MM.1S (cell line): Measurements from ENCODE around the gene TTC7B.

Source experiments
- DNase-seq: peaks from one replicate; pipeline ENCODE4 v3.0.0-alpha.2; 2015
- H2AFZ ChIP-seq: fragments of 300-600 bp; sonication (generic); 2 replicates; pipeline ENCODE4 v1.6.0; 2016; ENCODE audit warnings: antibody characterized with exemption, low read length
- H3F3A ChIP-seq: fragments of 300-600 bp; sonication (generic); 2 replicates; pipeline ENCODE4 v1.6.1; 2016; ENCODE audit warnings: mild to moderate bottlenecking, antibody characterized with exemption, low read length, moderate library complexity, mixed read lengths; ENCODE audit not compliant: insufficient read depth
- H3K27ac ChIP-seq: fragments of 300-600 bp; sonication (generic); 2 replicates; pipeline ENCODE4 v1.5.1; 2016; ENCODE audit warnings: mild to moderate bottlenecking, low read length
- H3K27me3 ChIP-seq: fragments of 300-600 bp; sonication (generic); replicated peaks from 2 replicates; pipeline ENCODE4 v1.6.0; 2016; ENCODE audit warnings: low read length; ENCODE audit not compliant: insufficient read depth
- H3K36me3 ChIP-seq: fragments of 300-600 bp; sonication (generic); replicated peaks from 2 replicates; pipeline ENCODE4 v1.6.1; 2016; ENCODE audit warnings: mild to moderate bottlenecking, low read length, mixed read lengths; ENCODE audit not compliant: insufficient read depth
- H3K4me1 ChIP-seq: fragments of 300-600 bp; sonication (generic); 2 replicates; pipeline ENCODE4 v1.6.1; 2016; ENCODE audit warnings: low read length, mixed read lengths
- H3K4me2 ChIP-seq: fragments of 300-600 bp; sonication (generic); 2 replicates; pipeline ENCODE4 v1.6.0; 2016; ENCODE audit warnings: low read depth, low read length
- H3K4me3 ChIP-seq: fragments of 300-600 bp; sonication (generic); 2 replicates; pipeline ENCODE4 v1.5.1; 2016; ENCODE audit warnings: low read length, mixed read lengths
- H3K79me2 ChIP-seq: fragments of 300-600 bp; sonication (generic); 2 replicates; pipeline ENCODE4 v1.6.1; 2016; ENCODE audit warnings: mixed run types, low read length, mixed read lengths
- H3K9ac ChIP-seq: fragments of 300-600 bp; sonication (generic); 2 replicates; pipeline ENCODE4 v1.6.1; 2016; ENCODE audit warnings: low read length, mixed read lengths
- H3K9me2 ChIP-seq: fragments of 300-600 bp; sonication (generic); replicated peaks from 2 replicates; pipeline ENCODE4 v1.6.1; 2016; ENCODE audit warnings: mild to moderate bottlenecking, low read length, mixed read lengths; ENCODE audit not compliant: insufficient read depth
- H3K9me3 ChIP-seq: fragments of 300-600 bp; sonication (generic); replicated peaks from 2 replicates; pipeline ENCODE4 v1.6.1; 2016; ENCODE audit warnings: mild to moderate bottlenecking, low read length, mixed read lengths; ENCODE audit not compliant: insufficient read depth
- H4K20me1 ChIP-seq: fragments of 300-600 bp; sonication (generic); 2 replicates; pipeline ENCODE4 v1.6.1; 2016; ENCODE audit warnings: mild to moderate bottlenecking, low read length, moderate library complexity, mixed read lengths; ENCODE audit not compliant: insufficient read depth
- EZH2 ChIP-seq: fragments of 300-600 bp; sonication (generic); optimal IDR thresholded peaks from 2 replicates; pipeline ENCODE3; 2017; ENCODE audit warnings: low read depth, mild to moderate bottlenecking, antibody characterized with exemption, low read length, mixed read lengths
- EZH2phosphoT487 ChIP-seq: fragments of 300-600 bp; sonication (generic); IDR thresholded peaks from 2 replicates; pipeline ENCODE4 v1.6.1; 2018; ENCODE audit warnings: antibody characterized with exemption, low read length
- TF ChIP-seq, protein P1 (sequence below): fragments of 300-600 bp; sonication (generic); IDR thresholded peaks from 2 replicates; pipeline ENCODE4 v1.5.1; 2016; ENCODE audit warnings: antibody characterized with exemption, low read length, mixed read lengths

Gene TTC7B

DNA sequence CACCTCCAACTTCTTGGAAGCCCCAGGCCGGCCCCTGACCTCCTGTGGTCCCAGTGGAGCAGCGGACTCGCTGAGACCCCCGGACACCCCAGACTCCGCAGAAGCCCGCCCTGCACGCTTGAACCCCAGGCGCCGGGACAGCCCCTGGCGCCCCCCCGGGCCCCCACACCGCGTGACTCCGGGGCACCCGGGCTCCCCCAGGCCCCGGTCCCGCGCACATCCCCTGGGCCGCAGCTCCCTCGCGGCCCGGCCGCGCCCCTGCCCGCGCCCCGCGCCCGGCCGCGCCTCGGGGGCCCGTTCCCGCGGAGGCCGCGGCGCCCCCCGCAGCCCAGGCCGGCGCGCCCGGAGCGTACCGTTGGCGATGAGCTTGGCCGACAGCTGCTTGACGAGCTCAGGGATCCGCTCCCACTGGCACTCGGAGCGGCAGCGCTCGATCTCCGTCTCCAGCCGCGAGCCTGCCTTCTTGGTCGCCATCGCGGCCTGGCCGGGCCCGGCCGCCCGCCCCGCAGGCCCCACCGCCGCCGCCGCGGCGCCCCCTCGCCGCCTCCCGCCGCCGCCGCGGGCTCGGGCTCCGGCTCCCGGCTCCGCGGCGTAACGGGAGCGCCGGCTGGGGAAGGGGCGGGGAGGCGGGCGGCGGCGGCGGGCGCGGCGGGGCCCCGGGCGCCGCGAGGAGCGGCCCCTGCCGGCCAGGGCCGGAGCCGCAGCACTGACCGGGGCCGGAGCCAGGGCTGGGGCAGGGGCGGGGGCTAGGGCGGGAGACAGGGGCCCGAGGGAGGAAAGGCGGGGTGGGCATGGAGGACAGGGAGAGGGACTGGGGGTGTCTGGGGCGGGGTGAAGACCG is at the start of gene TTC7B:
Gene TTC7B, minus strand, starts transcription at position 609 of the 841 bp plus-strand sequence. Its CDS starts 135 bp downstream, at position 474.
- no peak for TF ChIP-seq EZH2phosphoT487
- TF ChIP-seq, protein P1, sequence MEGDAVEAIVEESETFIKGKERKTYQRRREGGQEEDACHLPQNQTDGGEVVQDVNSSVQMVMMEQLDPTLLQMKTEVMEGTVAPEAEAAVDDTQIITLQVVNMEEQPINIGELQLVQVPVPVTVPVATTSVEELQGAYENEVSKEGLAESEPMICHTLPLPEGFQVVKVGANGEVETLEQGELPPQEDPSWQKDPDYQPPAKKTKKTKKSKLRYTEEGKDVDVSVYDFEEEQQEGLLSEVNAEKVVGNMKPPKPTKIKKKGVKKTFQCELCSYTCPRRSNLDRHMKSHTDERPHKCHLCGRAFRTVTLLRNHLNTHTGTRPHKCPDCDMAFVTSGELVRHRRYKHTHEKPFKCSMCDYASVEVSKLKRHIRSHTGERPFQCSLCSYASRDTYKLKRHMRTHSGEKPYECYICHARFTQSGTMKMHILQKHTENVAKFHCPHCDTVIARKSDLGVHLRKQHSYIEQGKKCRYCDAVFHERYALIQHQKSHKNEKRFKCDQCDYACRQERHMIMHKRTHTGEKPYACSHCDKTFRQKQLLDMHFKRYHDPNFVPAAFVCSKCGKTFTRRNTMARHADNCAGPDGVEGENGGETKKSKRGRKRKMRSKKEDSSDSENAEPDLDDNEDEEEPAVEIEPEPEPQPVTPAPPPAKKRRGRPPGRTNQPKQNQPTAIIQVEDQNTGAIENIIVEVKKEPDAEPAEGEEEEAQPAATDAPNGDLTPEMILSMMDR, result no peak
- TF ChIP-seq EZH2, result no peak
- Histone ChIP-seq H3K27ac (no peak within 1 kb of the TSS), H3K27me3 (no peaks in the 10 kb centered on the region), H3K4me3 (peak within 1 kb of the TSS; percentile 57), H3K9me2 (no peaks in the 10 kb centered on the region), H3K79me2 (peaks cover 12% of the 10 kb centered on the region), H3K36me3 (no peaks in the 10 kb centered on the region), H3K9me3 (no peaks in the 10 kb centered on the region), H4K20me1 (no peaks in the 10 kb centered on the region), H3F3A (0 out of 2 replicates have a peak, but pooled peaks cover 2% of the 10 kb centered on the region), H2AFZ (no peak within 1 kb of the TSS), H3K9ac (peak within 1 kb of the TSS; percentile 53; the same call in 1 of the 2 replicates), H3K4me1 (peaks cover 5% of the 10 kb centered on the region), H3K4me2 (peak within 1 kb of the TSS; percentile 73)
- peak; percentile 10 for DNase-seq

- no peaks in the 10 kb centered on the region for H3K9me3 ChIP-seq
- no peak overlapping the region for H2AFZ ChIP-seq
Measured at GRCh38 chr14:90864741-90865140, 48.5 kb upstream of the TTC7B start.

DNA sequence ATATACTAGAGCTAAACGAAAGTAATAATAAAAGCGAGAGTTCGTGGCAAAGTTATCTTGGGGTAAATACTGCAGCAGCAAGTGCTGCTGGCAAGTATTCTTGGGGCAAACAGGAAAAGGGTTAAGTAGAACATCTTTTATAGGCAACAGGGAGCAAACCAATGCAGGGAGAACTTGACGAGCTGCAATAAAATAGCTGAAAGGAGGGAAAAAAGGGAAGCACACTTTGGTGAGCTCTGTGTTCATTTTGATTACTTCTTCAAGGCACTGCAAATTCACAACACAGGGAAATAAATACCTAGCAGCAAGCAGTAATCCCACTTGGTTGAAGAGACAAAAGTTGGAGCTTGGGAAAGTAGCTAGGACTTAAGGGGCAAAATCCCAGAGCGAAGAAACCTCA is 42.3 kb upstream of the TTC7B start:
- Histone ChIP-seq H4K20me1 (no peaks in the 10 kb centered on the region), H3K9me2 (no peaks in the 10 kb centered on the region), H3K9me3 (no peaks in the 10 kb centered on the region), H3K36me3 (no peaks in the 10 kb centered on the region), H3K4me3 (no peak overlapping the region), H3K27ac (no peak overlapping the region), H3K4me1 (no peaks in the 10 kb centered on the region), H3K79me2 (no peaks in the 10 kb centered on the region), H3K27me3 (no peaks in the 10 kb centered on the region), H3K4me2 (no peak overlapping the region), H3K9ac (no peak overlapping the region), H3F3A (no peaks in the 10 kb centered on the region), H2AFZ (no peak overlapping the region)
- DNase-seq, result no peak
- TF ChIP-seq, protein P1, result no peak
- TF ChIP-seq EZH2 (no peak), EZH2phosphoT487 (no peak)

More at GRCh38 chr14:90864741-90865140, 48.5 kb upstream of the TTC7B start:
- Histone ChIP-seq H3K4me3 (no peak overlapping the region), H3K36me3 (no peaks in the 10 kb centered on the region), H3K9me2 (no peaks in the 10 kb centered on the region), H3K79me2 (no peaks in the 10 kb centered on the region), H3K27me3 (no peaks in the 10 kb centered on the region), H3K4me1 (no peaks in the 10 kb centered on the region), H3K27ac (no peak overlapping the region), H4K20me1 (no peaks in the 10 kb centered on the region), H3K4me2 (no peak overlapping the region), H3K9ac (no peak overlapping the region), H3F3A (no peaks in the 10 kb centered on the region)
- no peak for TF ChIP-seq EZH2phosphoT487
- TF ChIP-seq, protein P1, result no peak
- no peak for TF ChIP-seq EZH2
- DNase-seq, result no peak
